Mucosa of rectum (tissue), 2 donors: ENCODE results near the gene GP5.

Experiments used
- H3K27ac ChIP-seq, 2 donors: one replicate each; pipeline ENCODE4 v1.7.0; 2013; ENCODE audit warnings: inconsistent platforms in 2 of 2, low read depth in 2 of 2, low read length in 2 of 2
- H3K27me3 ChIP-seq, 2 donors: one replicate each; pipeline ENCODE4 v1.7.0; 2013; ENCODE audit warnings: low read length in 2 of 2; ENCODE audit not compliant: control insufficient read depth in 2 of 2, insufficient read depth in 2 of 2
- H3K36me3 ChIP-seq, 2 donors: one replicate each; pipeline ENCODE4 v1.7.0; 2013; ENCODE audit warnings: low read length in 2 of 2; ENCODE audit not compliant: control insufficient read depth in 2 of 2, insufficient read depth in 2 of 2
- H3K4me1 ChIP-seq, 2 donors: one replicate each; pipeline ENCODE4 v1.7.0; 2013; ENCODE audit warnings: low read length in 2 of 2, mild to moderate bottlenecking in 1 of 2; ENCODE audit not compliant: control insufficient read depth in 2 of 2, insufficient read depth in 2 of 2
- H3K4me3 ChIP-seq, 2 donors: one replicate each; pipeline ENCODE4 v1.7.0; 2013; ENCODE audit warnings: low read length in 2 of 2
- H3K9ac ChIP-seq, 2 donors: one replicate each; pipeline ENCODE4 v1.7.0; 2013; ENCODE audit warnings: low read length in 2 of 2, low read depth in 1 of 2, mild to moderate bottlenecking in 1 of 2
- H3K9me3 ChIP-seq, 2 donors: one replicate each; pipeline ENCODE4 v1.7.0; 2013; ENCODE audit warnings: low read length in 2 of 2; ENCODE audit not compliant: control insufficient read depth in 2 of 2
- donor health status: healthy.
- donor health status: Normal muscosa, but diverticular disease.

Gene GP5

GRCh38 chr3:194399166-194399565 lies at the start of gene GP5:
TSS of gene GP5 (minus strand) at chr3:194399266. CDS start at chr3:194398282, 984 bp downstream.
- H3K27ac ChIP-seq: no peak within 1 kb of the TSS
- H3K27me3 ChIP-seq: no peaks in the 10 kb centered on the region
- H3K4me3 ChIP-seq: peak within 1 kb of the TSS in 1 of 2 donors; percentile 31
- H3K9me3 ChIP-seq: no peaks in the 10 kb centered on the region
- no peak within 1 kb of the TSS for H3K9ac ChIP-seq
- H3K4me1 ChIP-seq: peaks cover 3 to 18% of the 10 kb centered on the region in 2 donors
- H3K36me3 ChIP-seq: peaks cover 0 to 3% of the 10 kb centered on the region in 2 donors

GRCh38 chr3:194447657-194448056 lies 48.6 kb upstream of the GP5 start:
- Histone ChIP-seq H3K9me3 (no peaks in the 10 kb centered on the region), H3K4me3 (no peak overlapping the region), H3K27me3 (no peaks in the 10 kb centered on the region), H3K4me1 (peaks cover 0 to 5% of the 10 kb centered on the region in 2 donors), H3K9ac (no peak overlapping the region), H3K36me3 (peaks cover 38 to 50% of the 10 kb centered on the region in 2 donors), H3K27ac (no peak overlapping the region)

- no peak overlapping the region for H3K4me3 ChIP-seq
- H3K27ac ChIP-seq: no peak overlapping the region
- peaks cover 38 to 50% of the 10 kb centered on the region in 2 donors for H3K36me3 ChIP-seq
- no peaks in the 10 kb centered on the region for H3K27me3 ChIP-seq
- H3K9me3 ChIP-seq: no peaks in the 10 kb centered on the region
- H3K9ac ChIP-seq: no peak overlapping the region
- H3K4me1 ChIP-seq: peaks cover 0 to 5% of the 10 kb centered on the region in 2 donors
Measured at GRCh38 chr3:194447161-194447560, 48.1 kb upstream of the GP5 start.

GRCh38 chr3:194446754-194447153 lies 47.7 kb upstream of the GP5 start:
- no peaks in the 10 kb centered on the region for H3K9me3 ChIP-seq
- no peaks in the 10 kb centered on the region for H3K27me3 ChIP-seq
- no peak overlapping the region for H3K9ac ChIP-seq
- peaks cover 36 to 54% of the 10 kb centered on the region in 2 donors for H3K36me3 ChIP-seq
- H3K4me1 ChIP-seq: peaks cover 0 to 5% of the 10 kb centered on the region in 2 donors
- no peak overlapping the region for H3K27ac ChIP-seq
- no peak overlapping the region for H3K4me3 ChIP-seq

- Histone ChIP-seq H3K36me3 (peaks cover 34 to 49% of the 10 kb centered on the region in 2 donors), H3K27me3 (no peaks in the 10 kb centered on the region), H3K9ac (no peak overlapping the region), H3K27ac (no peak overlapping the region), H3K4me1 (peaks cover 0 to 5% of the 10 kb centered on the region in 2 donors), H3K4me3 (no peak overlapping the region), H3K9me3 (no peaks in the 10 kb centered on the region)
Measured at GRCh38 chr3:194446172-194446571, 47.1 kb upstream of the GP5 start.

GRCh38 chr3:194443901-194444300 lies 44.8 kb upstream of the GP5 start:
- H3K4me3 ChIP-seq: no peak overlapping the region
- no peaks in the 10 kb centered on the region for H3K27me3 ChIP-seq
- H3K9me3 ChIP-seq: no peaks in the 10 kb centered on the region
- H3K36me3 ChIP-seq: peaks cover 29 to 41% of the 10 kb centered on the region in 2 donors
- peaks cover 0 to 7% of the 10 kb centered on the region in 2 donors for H3K4me1 ChIP-seq
- no peak overlapping the region for H3K27ac ChIP-seq
- no peak overlapping the region for H3K9ac ChIP-seq

DNA sequence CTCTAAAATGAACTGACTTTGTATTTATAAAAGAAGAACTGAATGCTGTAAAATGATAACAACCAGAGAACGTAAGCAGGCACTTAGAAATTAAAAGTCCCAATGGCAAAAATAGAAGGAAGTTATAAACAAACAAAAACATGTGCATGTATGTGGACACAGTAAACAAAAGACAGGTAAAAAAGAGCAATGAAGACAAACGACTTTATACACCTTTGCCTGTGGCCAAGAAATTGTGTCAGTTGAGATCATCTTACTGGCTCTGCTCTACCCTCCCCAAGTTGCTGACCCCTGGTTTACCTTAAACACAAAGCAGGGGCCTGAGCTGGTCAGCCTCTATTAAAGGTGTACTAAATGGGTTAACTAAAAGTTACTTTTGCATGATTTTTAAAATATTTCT lies 41.7 kb upstream of the GP5 start:
- Histone ChIP-seq H3K4me1 (peaks cover 0 to 2% of the 10 kb centered on the region in 2 donors), H3K9me3 (no peaks in the 10 kb centered on the region), H3K36me3 (peaks cover 39 to 46% of the 10 kb centered on the region in 2 donors), H3K27me3 (no peaks in the 10 kb centered on the region), H3K27ac (no peak overlapping the region), H3K4me3 (no peak overlapping the region), H3K9ac (no peak overlapping the region)

DNA sequence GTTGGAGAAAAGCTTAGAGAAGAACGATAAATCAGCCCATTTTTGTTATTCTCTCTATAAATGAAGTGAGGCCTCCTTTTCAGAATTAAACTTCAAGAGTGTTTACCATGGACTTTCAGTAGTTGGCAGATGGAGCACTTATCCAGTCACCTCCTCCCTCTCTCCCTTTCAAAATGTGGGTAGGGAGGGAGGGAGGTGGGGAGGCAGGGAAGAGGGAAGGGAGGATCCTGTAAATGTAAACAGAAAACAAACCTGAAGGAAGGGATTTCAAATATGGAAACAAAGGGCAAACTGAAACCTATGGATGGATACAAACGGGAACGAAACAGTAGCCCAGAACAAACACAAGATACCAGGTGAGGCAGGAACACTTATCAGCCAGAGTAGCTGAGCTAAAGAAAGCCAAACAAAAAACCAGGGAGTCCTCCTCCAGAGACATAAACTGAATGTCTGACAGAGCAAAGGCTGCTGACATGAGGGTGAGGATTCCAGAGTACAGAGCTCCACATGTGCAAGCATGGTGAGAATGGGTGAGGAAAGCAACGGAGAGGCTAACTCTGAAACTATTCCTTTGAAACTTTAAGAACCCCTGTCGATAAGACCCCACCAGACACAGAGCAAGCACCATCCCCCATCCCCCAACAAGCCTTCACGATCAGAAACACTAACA lies 41.0 kb upstream of the GP5 start:
- Histone ChIP-seq H3K27me3 (no peaks in the 10 kb centered on the region), H3K4me1 (peaks cover 0 to 2% of the 10 kb centered on the region in 2 donors), H3K9me3 (no peaks in the 10 kb centered on the region), H3K4me3 (no peak overlapping the region), H3K9ac (no peak overlapping the region), H3K36me3 (peaks cover 39 to 52% of the 10 kb centered on the region in 2 donors), H3K27ac (no peak overlapping the region)

DNA sequence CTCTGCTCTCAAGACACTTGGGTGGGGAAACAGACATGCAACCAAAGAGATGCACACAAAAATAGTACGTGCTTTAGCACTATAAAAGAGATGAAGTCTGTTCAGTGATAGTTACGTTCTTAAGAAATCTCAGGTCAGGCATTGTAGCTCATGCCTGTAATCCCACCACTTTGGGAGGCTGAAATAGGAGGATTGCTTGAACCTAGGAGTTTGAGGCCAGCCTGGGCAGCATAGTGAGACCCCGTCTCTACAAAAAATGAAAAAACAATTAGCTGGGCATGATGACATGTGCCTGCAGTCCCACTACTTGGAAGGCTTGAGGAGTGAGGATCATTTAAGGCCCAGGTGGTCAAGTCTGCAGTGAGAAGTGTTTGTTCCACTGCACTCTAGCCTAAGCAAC lies 35.4 kb upstream of the GP5 start:
- Histone ChIP-seq H3K4me1 (no peaks in the 10 kb centered on the region), H3K9ac (no peak overlapping the region), H3K4me3 (no peak overlapping the region), H3K27ac (no peak overlapping the region), H3K36me3 (peaks cover 57 to 70% of the 10 kb centered on the region in 2 donors), H3K27me3 (no peaks in the 10 kb centered on the region), H3K9me3 (no peaks in the 10 kb centered on the region)

DNA sequence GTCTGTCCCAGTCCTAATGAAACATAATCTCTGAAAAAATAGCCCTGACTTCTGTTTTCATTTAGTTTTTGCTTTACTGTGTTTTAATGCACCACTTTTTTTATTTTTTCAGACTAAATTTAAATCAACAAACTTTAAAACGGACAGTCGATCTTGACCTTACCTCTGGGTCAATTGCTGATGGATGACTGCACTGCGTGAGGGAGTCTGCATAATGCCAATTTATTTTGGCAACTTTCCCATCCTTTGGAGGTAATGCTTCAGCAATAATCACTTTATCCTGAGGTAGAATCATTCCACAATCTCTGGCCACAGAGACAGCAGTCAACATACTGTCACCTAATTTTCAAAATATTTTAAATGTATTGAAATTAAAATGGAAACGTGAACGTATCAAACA lies 32.5 kb upstream of the GP5 start:
- Histone ChIP-seq H3K27me3 (no peaks in the 10 kb centered on the region), H3K27ac (no peak overlapping the region), H3K9ac (no peak overlapping the region), H3K36me3 (peaks cover 53 to 70% of the 10 kb centered on the region in 2 donors), H3K4me1 (no peaks in the 10 kb centered on the region), H3K9me3 (no peaks in the 10 kb centered on the region), H3K4me3 (no peak overlapping the region)
